ENCODE measurements around the gene EIF1AD.

DNA sequence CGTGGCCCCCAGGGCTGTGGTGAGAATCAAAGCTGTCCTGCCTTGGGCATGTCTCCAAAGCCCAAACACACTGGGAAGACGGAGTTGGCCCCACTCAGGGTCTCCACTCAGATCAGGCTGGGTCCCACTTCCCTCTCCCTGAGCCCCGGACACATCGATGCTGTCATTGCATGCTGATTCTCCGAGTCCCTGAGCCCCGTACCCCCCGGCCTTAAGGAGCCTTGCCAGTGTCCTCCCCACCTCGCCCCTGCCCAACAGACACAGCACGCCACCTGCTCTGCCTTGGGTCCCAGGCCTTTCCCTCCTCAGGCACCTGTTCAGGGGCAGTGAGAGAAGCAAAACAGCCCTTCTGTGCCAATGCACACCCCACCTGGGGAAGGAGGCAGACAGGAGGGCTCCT is 14.6 kb downstream of the EIF1AD start:
- TF ChIP-seq, protein P1, sequence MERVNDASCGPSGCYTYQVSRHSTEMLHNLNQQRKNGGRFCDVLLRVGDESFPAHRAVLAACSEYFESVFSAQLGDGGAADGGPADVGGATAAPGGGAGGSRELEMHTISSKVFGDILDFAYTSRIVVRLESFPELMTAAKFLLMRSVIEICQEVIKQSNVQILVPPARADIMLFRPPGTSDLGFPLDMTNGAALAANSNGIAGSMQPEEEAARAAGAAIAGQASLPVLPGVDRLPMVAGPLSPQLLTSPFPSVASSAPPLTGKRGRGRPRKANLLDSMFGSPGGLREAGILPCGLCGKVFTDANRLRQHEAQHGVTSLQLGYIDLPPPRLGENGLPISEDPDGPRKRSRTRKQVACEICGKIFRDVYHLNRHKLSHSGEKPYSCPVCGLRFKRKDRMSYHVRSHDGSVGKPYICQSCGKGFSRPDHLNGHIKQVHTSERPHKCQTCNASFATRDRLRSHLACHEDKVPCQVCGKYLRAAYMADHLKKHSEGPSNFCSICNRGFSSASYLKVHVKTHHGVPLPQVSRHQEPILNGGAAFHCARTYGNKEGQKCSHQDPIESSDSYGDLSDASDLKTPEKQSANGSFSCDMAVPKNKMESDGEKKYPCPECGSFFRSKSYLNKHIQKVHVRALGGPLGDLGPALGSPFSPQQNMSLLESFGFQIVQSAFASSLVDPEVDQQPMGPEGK (CRISPR knock-in tag; IDR thresholded peaks at IDR 0.05; ENCODE audit: borderline replicate concordance) = no peak
- TF ChIP-seq RARB (CRISPR knock-in tag; IDR thresholded peaks at IDR 0.05) (no peak), ARNTL (CRISPR knock-in tag; IDR thresholded peaks at IDR 0.05; ENCODE audit: borderline replicate concordance, low read depth) (no peak), ZNF565 (CRISPR knock-in tag; conservative IDR thresholded peaks at IDR 0.05; ENCODE audit: low read depth) (no peak), SNAI2 (CRISPR knock-in tag; IDR thresholded peaks at IDR 0.05) (no peak), TOX (CRISPR knock-in tag; IDR thresholded peaks at IDR 0.05; ENCODE audit: borderline replicate concordance) (no peak), TCF4 (CRISPR knock-in tag; IDR thresholded peaks at IDR 0.05; ENCODE audit: borderline replicate concordance) (no peak), CSDC2 (CRISPR knock-in tag; IDR thresholded peaks at IDR 0.05) (no peak), ESRRG (CRISPR knock-in tag; IDR thresholded peaks at IDR 0.05) (no peak)

Measured in SK-N-SH treated with all-trans-retinoic acid at 6 μM for 48 hours (cell line).